ENCODE measurements around the gene CLEC2A. TPM values are rescaled to one million over a fixed set of nuclear protein-coding genes. Genes with fewer than 3 reads are reported as not detected.
"Not testable (repeated sequence)": the region's sequence is repeated elsewhere in the genome, so short reads cannot be mapped to it uniquely, and the experiment has no call there.

The CLEC2A gene, protein sequence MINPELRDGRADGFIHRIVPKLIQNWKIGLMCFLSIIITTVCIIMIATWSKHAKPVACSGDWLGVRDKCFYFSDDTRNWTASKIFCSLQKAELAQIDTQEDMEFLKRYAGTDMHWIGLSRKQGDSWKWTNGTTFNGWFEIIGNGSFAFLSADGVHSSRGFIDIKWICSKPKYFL
- not detected for total RNA-seq

DNA sequence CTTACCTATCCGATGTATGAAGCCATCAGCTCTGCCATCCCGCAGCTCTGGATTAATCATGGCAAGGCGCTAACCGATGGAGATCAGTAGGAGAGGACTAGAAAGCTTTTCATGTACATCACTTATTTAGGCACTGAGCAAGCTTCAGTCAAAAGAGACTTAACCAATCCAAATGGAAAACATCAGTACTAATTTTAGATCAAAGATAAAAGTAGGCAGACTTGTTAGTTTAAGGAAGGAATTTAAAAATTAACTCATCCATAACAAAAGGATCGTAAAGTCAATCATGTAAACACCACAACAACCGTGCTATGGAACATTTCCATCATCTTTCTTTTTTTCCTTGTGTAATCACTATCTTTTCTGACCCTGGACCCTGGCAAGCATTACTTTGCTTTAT, at the start of gene CLEC2A:
CLEC2A (minus strand) TSS at position 101 of the 400 bp plus-strand sequence; CDS start at position 60, 41 bp downstream.
- Mint-ChIP-seq H3K4me3 (no peak within 1 kb of the TSS), H3K27ac (no peak within 1 kb of the TSS)

DNA sequence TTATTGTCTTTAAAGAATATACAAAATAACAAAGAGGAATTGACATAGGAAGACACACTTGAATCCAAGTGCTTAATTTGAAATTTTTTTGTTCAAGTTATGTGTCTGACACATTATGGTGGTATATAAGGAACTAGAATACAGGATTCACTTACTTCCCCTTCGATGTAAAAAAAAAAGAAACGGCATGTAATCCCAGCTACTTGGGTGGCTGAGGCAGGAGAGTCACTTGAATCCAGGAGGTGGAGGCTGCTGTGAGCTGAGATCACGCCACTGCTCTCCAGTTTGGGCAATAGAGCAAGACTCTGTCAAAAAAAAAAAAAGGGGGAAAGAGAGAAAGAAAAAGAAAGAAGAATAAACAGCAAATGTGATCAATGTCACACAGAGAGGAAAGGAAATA, 48.0 kb upstream of the CLEC2A start:
- Mint-ChIP-seq H3K27me3 (peaks cover 4% of the 10 kb centered on the region), H3K27ac (no peak overlapping the region), H3K9me3 (peaks cover 13% of the 10 kb centered on the region), H3K4me1 (no peaks in the 10 kb centered on the region), H3K36me3 (no peaks in the 10 kb centered on the region), H3K4me3 (no peak overlapping the region)
- no peak for DNase-seq

More for the DNA sequence above, at the start of gene CLEC2A:
- no peaks in the 10 kb centered on the region for H3K9me3 Mint-ChIP-seq
- no peak for DNase-seq
- H3K27me3 Mint-ChIP-seq = peaks cover 10% of the 10 kb centered on the region
- peaks cover 5% of the 10 kb centered on the region for H3K4me1 Mint-ChIP-seq
- no peaks in the 10 kb centered on the region for H3K36me3 Mint-ChIP-seq

GRCh38 chr12:9977916-9978315, 45.7 kb upstream of the CLEC2A start:
- DNase-seq = no peak
- H3K27ac Mint-ChIP-seq = no peak overlapping the region
- peaks cover 4% of the 10 kb centered on the region for H3K27me3 Mint-ChIP-seq
- H3K4me1 Mint-ChIP-seq = no peaks in the 10 kb centered on the region
- peaks cover 13% of the 10 kb centered on the region for H3K9me3 Mint-ChIP-seq
- H3K36me3 Mint-ChIP-seq = no peaks in the 10 kb centered on the region
- no peak overlapping the region for H3K4me3 Mint-ChIP-seq

DNA sequence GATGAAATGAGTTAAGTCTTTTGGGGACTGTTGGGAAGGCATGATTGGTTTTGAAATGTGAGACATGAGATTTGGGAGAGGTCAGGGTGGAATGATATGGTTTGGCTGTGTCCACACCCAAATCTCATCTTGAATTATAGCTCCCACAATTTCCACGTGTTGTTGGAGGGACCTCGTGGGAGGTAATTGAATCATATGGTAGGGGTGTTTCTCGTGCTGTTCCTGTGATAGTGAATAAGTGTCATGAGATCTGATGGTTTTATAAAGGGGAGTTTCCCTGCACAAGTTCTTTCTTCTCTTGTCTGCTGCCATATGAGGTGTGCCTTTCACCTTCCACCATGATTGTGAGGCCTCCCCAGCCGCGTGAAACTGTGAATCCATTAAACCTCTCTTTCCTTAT, 44.5 kb upstream of the CLEC2A start:
- H3K27me3 Mint-ChIP-seq, H3K4me3 Mint-ChIP-seq, H3K4me1 Mint-ChIP-seq, DNase-seq, H3K27ac Mint-ChIP-seq, H3K36me3 Mint-ChIP-seq: not testable (repeated sequence)
- H3K9me3 Mint-ChIP-seq = peaks cover 13% of the 10 kb centered on the region

DNA sequence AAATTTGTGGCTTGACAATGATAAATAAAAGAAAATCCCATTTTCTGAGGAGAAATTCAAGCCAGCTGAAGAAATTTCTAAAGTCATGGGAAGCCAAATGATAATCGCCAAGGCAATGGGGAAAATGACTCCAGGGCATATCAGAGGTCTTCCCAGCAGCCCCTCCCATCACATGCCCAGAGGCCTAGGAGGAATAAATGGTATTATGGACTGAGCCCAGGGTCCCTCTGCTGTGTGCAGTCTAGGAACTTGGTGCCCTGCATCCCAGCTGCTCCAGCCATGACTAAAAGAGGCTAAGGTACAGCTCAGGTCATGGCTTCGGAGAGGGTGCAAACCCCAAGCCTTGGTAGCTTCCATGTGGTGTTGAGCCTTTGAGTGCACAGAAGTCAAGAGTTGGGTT, 43.4 kb upstream of the CLEC2A start:
- no peaks in the 10 kb centered on the region for H3K4me1 Mint-ChIP-seq
- peaks cover 4% of the 10 kb centered on the region for H3K27me3 Mint-ChIP-seq
- peaks cover 13% of the 10 kb centered on the region for H3K9me3 Mint-ChIP-seq

GRCh38 chr12:9974731-9975130, 42.6 kb upstream of the CLEC2A start:
- not testable (repeated sequence) for DNase-seq, H3K36me3 Mint-ChIP-seq, H3K27me3 Mint-ChIP-seq, H3K4me1 Mint-ChIP-seq, H3K27ac Mint-ChIP-seq, H3K4me3 Mint-ChIP-seq
- H3K9me3 Mint-ChIP-seq = peaks cover 13% of the 10 kb centered on the region

More for the DNA sequence above, 43.4 kb upstream of the CLEC2A start:
- H3K36me3 Mint-ChIP-seq = no peaks in the 10 kb centered on the region
- no peak overlapping the region for H3K27ac Mint-ChIP-seq
- no peak overlapping the region for H3K4me3 Mint-ChIP-seq
- no peak for DNase-seq

GRCh38 chr12:9973949-9974348, 41.8 kb upstream of the CLEC2A start:
- Mint-ChIP-seq H3K27ac (no peak overlapping the region), H3K9me3 (peaks cover 13% of the 10 kb centered on the region), H3K27me3 (no peaks in the 10 kb centered on the region)

GRCh38 chr12:9971181-9971580, 39.0 kb upstream of the CLEC2A start, which contains the start of gene CLEC12A:
Gene CLEC12A, plus strand, starts transcription at chr12:9971409. Its CDS starts 188 bp downstream, at chr12:9971597.
- Mint-ChIP-seq H3K4me3 (no peak within 1 kb of the TSS), H3K27me3 (no peaks in the 10 kb centered on the region), H3K27ac (no peak within 1 kb of the TSS), H3K36me3 (no peaks in the 10 kb centered on the region), H3K4me1 (no peaks in the 10 kb centered on the region), H3K9me3 (peaks cover 7% of the 10 kb centered on the region)
- no peak for DNase-seq

More at GRCh38 chr12:9973949-9974348, 41.8 kb upstream of the CLEC2A start:
- Mint-ChIP-seq H3K4me3 (no peak overlapping the region), H3K36me3 (no peaks in the 10 kb centered on the region), H3K4me1 (no peaks in the 10 kb centered on the region)
- DNase-seq = no peak

GRCh38 chr12:9969673-9970072, 37.5 kb upstream of the CLEC2A start:
- no peak overlapping the region for H3K27ac Mint-ChIP-seq
- H3K4me3 Mint-ChIP-seq = no peak overlapping the region
- H3K36me3 Mint-ChIP-seq = no peaks in the 10 kb centered on the region
- DNase-seq = no peak
- no peaks in the 10 kb centered on the region for H3K27me3 Mint-ChIP-seq
- peaks cover 2% of the 10 kb centered on the region for H3K9me3 Mint-ChIP-seq
- no peaks in the 10 kb centered on the region for H3K4me1 Mint-ChIP-seq

DNA sequence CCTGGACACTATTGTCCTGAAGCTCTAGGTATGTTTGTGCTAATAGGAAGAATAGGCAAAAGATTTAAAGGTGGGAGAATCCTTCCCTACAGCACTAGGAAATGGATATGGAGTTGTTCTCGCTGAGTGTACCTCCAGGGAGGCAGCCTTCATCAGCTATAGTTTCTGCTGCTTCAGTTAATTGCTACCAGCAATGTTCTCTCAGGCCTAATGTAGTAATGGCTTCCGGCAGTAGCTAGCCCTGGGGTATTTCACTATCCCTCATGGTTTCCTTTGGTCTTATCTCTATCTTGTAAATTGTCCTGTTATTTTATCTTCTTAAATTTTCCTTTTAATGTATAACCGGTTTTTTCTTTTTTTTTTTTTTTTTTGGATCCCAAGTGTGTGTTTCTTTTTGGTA, 29.7 kb upstream of the CLEC2A start:
- peaks cover 1% of the 10 kb centered on the region for H3K9me3 Mint-ChIP-seq
- peaks cover 26% of the 10 kb centered on the region for H3K4me1 Mint-ChIP-seq
- no peak for DNase-seq
- H3K27ac Mint-ChIP-seq = no peak overlapping the region
- H3K36me3 Mint-ChIP-seq = peaks cover 1% of the 10 kb centered on the region
- H3K27me3 Mint-ChIP-seq = no peaks in the 10 kb centered on the region
- no peak overlapping the region for H3K4me3 Mint-ChIP-seq

DNA sequence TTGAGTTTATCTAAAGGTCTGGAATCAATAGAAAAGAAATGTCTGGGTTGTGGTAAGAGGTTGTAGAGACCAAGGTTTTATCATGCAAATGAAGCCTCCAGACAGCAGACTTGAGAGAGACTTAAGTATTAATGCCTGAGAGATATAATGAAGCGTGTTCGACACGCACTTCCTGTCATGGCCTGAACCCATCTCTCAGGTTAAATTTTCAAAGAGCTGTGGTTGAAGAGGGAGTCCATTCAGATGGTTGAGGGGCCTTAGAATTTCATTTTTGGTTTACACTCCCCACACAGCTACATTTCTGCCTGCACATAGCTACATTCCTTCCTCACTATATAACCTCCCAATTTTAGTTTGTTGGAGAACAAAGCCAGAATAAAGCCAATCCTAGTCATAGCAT, 28.9 kb upstream of the CLEC2A start:
- DNase-seq = no peak
- peaks cover 27% of the 10 kb centered on the region for H3K4me1 Mint-ChIP-seq
- no peaks in the 10 kb centered on the region for H3K9me3 Mint-ChIP-seq
- H3K27me3 Mint-ChIP-seq = no peaks in the 10 kb centered on the region
- H3K36me3 Mint-ChIP-seq = peaks cover 1% of the 10 kb centered on the region
- no peak overlapping the region for H3K27ac Mint-ChIP-seq
- no peak overlapping the region for H3K4me3 Mint-ChIP-seq

DNA sequence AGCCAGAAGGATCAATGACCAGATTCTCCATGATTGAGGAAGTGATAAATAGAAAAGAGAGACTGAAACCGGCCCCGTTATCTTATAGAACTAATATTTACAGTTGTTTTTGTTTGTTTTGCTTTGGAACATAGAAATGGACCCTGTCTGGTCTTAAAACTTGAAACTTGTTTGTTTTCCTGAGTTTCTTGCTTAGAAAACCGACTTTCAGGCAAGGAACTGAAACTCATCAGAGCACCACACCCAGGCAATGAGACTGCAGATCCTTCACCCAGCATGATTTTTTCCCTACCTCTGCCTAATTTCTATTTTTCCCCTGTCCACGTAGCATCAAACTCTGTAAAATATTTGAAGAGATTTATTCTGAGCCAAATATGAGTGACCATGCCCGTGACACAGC, 28.4 kb upstream of the CLEC2A start:
- no peak overlapping the region for H3K27ac Mint-ChIP-seq
- peaks cover 1% of the 10 kb centered on the region for H3K36me3 Mint-ChIP-seq
- H3K4me3 Mint-ChIP-seq = no peak overlapping the region
- no peak for DNase-seq
- H3K4me1 Mint-ChIP-seq = peaks cover 31% of the 10 kb centered on the region
- H3K27me3 Mint-ChIP-seq = no peaks in the 10 kb centered on the region
- no peaks in the 10 kb centered on the region for H3K9me3 Mint-ChIP-seq

DNA sequence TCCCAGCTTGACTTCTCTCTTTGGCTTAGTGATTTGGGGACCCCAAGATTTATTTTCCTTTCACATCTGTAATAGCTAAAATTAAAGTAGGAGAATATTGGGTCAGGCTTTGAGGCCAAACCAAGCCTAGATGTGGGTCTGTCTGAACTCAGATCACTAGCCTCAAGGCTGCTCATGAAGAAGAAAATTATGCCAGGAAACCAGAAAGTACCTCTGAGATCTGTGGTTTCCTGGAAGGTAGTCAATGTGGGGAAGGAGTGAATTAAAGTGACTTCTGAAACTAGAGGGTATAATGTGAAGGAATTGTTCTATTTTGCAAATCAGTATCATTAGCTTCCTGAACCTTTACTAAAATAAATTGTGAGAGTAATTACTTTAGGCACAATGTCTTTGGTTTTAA, 25.7 kb upstream of the CLEC2A start:
- DNase-seq = no peak
- Mint-ChIP-seq H3K27ac (peak overlapping the region; percentile 22), H3K4me3 (no peak overlapping the region)

DNA sequence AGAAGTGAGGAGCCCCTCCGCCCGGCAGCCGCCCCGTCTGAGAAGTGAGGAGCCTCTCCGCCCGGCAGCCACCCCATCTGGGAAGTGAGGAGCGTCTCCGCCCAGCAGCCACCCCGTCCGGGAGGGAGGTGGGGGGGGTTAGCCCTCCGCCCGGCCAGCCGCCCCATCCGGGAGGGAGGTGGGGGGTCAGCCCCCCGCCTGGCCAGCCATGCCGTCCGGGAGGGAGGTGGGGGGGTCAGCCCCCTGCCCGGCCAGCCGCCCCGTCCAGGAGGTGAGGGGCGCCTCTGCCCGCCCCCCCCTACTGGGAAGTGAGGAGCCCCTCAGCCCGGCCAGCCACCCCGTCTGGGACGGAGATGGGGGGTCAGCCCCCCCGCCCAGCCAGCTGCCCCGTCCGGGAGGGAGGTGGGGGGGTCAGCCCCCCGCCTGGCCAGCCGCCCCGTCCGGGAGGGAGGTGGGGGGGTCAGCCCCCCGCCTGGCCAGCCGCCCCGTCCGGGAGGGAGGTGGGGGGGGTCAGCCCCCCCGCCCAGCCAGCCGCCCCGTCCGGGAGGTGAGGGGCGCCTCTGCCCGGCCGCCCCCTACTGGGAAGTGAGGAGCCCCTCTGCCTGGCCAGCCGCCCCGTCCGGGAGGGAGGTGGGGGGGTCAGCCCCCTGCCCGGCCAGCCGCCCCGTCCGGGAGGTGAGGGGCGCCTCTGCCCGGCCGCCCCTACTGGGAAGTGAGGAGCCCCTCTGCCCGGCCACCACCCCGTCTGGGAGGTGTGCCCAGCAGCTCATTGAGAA, 21.0 kb upstream of the CLEC2A start:
- H3K27ac Mint-ChIP-seq, H3K4me3 Mint-ChIP-seq, H3K9me3 Mint-ChIP-seq, H3K27me3 Mint-ChIP-seq, H3K36me3 Mint-ChIP-seq, DNase-seq: not testable (repeated sequence)
- peaks cover 44% of the 10 kb centered on the region for H3K4me1 Mint-ChIP-seq

More for the DNA sequence above, 25.7 kb upstream of the CLEC2A start:
- Mint-ChIP-seq H3K27me3 (no peaks in the 10 kb centered on the region), H3K9me3 (no peaks in the 10 kb centered on the region), H3K36me3 (peaks cover 1% of the 10 kb centered on the region), H3K4me1 (peaks cover 31% of the 10 kb centered on the region)

DNA sequence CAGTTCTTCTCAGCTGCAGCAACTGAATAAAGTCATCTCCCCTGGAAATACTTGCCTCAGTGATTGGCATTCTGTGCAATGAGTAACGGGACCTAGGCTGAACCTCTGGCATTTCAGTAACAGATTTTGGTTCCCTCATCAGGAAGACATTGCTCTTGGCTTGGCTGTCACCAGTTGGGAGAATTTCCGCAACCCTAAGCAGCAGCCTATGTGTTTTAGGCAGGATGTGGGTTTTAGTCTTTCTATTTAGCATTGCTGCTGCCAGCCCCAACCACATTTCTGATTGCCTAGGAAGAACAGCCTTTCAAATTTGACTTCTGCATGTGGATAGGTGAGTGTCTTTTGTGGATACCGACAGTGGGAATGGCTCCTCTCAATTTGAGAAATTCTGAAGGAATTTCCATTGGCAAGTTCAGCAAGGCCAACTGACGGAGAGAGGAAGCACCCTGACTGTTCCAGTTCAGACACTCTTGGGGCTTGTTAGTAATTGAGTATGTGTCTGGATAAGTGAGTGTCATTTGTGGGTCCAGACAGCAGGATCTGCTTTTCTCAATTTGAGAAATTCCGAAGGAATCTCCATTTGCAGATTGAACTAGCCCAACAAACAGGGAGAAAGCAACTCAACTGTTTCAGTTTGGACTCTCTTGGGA, 19.0 kb upstream of the CLEC2A start:
- Mint-ChIP-seq H3K27ac (no peak overlapping the region), H3K9me3 (no peaks in the 10 kb centered on the region), H3K4me1 (peaks cover 32% of the 10 kb centered on the region), H3K4me3 (peak overlapping the region; percentile 19), H3K27me3 (no peaks in the 10 kb centered on the region), H3K36me3 (no peaks in the 10 kb centered on the region)
- DNase-seq = peak; percentile 12

Data from activated naive CD8-positive, alpha-beta T cell treated with anti-CD3 and anti-CD28 coated beads for 36 hours (primary cell).